GM20000 (cell line): ENCODE data around the gene CARD9.

Experiments used
- DNase-seq: peaks from one replicate; pipeline ENCODE4 v3.0.0; 2012; ENCODE audit warnings: low spot score
- TF ChIP-seq, protein P1 (sequence below): IDR thresholded peaks from 2 replicates; pipeline ENCODE4 v1.5.1; 2012; ENCODE audit warnings: mild to moderate bottlenecking, control low read depth; ENCODE audit errors: extremely low read depth, missing control alignments

The CARD9 gene

DNA sequence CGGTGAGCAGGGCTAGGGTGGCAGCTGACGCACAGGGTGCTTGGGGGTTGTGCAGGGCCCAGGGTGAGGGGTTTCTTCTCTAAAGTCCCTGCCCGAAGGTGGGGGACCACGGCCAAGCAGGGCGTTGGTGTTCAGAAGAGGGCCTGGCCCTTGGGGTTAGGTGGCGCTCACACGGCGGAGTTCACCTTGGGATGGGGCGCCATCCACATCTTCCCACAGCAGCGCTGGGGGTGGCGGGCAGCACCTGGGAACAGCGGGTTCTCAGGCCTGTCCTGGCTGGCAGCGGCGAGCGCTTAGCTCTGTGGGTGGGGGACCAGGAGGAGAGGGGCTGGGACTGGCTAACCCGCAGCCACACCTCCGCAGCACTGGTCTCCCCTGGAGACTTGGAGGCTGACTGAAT, 40.0 kb downstream of the CARD9 start:
- TF ChIP-seq, protein P1, sequence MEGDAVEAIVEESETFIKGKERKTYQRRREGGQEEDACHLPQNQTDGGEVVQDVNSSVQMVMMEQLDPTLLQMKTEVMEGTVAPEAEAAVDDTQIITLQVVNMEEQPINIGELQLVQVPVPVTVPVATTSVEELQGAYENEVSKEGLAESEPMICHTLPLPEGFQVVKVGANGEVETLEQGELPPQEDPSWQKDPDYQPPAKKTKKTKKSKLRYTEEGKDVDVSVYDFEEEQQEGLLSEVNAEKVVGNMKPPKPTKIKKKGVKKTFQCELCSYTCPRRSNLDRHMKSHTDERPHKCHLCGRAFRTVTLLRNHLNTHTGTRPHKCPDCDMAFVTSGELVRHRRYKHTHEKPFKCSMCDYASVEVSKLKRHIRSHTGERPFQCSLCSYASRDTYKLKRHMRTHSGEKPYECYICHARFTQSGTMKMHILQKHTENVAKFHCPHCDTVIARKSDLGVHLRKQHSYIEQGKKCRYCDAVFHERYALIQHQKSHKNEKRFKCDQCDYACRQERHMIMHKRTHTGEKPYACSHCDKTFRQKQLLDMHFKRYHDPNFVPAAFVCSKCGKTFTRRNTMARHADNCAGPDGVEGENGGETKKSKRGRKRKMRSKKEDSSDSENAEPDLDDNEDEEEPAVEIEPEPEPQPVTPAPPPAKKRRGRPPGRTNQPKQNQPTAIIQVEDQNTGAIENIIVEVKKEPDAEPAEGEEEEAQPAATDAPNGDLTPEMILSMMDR = no peak
- DNase-seq = no peak

DNA sequence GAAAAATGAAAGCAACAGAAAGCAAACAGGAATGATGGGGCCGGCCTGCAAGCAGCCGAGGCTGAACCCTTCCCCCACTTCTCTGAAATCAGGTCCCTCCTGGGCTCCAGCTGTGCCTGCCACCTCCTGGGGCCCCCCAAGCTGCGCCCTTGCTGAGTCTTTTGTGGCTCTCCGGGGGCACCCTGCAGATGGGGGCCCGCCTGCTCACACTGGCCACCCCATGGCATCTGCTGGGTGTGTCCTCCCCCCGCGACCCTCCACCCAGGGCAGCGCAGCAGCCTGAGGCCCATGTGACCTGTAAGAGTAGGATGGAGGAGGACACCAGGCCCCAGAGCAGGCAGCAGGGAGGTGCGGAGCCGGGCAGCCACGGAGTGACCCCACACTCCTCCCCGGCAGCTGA, 40.4 kb downstream of the CARD9 start:
- no peak for DNase-seq
- TF ChIP-seq, protein P1 = no peak

DNA sequence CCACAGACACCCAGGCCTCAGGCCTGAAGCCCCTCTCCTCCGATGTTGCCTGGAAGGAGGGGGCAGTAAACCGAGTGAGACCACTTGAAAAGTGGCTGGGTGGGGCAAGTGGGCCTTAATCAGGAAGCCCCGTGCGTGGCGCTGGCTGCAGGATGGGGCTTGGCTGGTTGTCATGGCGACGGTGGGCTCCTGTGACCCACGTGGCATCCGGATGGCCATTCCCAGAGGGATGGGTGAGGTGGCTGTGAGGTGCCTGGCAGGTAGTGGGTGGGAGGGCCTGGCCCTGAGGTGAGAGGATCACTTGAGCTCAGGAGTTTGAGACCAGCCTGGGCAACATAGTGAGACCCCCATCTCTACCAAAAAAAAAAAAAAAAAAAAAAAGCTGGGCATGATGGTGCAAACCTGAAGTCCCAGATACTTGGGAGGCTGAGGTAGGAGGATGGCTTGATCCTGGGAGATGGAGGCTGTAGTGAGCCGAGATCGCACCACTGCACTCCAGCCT, 40.9 kb downstream of the CARD9 start:
- DNase-seq = no peak
- TF ChIP-seq, protein P1 = no peak

DNA sequence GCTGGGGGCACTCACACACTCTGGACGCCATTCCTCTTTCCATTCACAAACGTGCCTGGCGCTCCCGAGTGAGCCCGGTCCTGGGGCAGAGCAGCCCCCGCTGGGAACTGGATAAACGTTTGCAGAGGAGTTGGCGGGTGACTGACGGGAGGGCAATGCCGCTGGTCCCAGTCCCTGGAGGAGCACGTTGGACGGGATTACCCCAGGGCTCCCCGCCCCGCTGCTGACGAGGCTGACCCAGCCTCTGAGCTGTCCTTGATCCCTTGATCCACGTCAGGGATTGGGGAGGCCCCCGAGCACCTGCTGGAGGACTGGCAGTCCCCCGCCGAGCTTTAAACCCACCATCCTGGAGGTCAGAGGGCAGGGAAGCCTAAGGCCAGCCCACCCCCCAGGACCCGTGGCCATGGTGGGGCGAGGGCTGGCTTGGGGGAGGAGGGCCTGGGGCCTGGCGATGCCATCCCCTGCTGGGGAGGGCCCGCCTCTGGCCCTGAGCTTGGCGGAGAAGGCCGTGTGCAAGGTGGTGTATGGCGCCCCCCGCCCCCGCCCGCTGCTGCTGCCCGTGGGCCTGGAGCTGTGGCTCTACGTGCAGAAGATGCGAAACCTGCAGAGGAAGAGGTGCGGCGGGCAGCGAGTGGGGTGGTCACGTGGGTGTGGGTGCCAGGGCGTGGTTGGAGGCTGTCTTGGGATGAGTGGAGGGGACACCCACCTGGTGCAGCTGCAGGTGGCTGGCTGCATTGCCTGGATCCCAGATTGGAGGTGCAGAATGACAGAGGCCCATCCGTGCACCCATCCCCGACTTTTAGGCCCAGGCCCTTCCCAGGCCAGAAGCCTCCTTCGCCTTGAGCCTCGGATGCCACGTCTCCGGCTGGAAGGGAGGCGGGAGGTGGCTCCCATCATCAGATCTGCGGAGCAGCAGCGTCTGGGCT, 41.6 kb downstream of the CARD9 start:
- TF ChIP-seq, protein P1 = no peak
- DNase-seq = no peak

DNA sequence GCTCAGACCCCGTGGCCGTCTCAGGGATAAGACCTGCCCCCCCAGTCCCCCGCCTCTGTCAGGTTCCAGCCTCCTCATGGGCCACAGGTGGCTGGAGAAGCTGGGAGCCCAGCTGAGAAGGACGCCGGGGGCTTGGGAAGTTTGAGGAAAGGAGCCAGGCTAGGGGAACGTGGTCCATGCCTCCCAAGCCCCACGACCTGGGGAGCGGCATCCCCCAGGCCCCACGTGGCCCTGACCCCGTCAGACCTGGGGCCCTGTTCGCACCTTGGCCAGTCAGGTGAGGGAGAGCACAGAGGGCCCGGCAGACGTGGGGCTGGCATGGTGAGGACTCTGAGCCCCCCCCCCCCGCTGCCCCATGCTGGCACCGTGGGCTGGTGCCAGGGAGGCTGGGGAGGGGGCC, 42.4 kb downstream of the CARD9 start:
- TF ChIP-seq, protein P1 = no peak
- DNase-seq = no peak

DNA sequence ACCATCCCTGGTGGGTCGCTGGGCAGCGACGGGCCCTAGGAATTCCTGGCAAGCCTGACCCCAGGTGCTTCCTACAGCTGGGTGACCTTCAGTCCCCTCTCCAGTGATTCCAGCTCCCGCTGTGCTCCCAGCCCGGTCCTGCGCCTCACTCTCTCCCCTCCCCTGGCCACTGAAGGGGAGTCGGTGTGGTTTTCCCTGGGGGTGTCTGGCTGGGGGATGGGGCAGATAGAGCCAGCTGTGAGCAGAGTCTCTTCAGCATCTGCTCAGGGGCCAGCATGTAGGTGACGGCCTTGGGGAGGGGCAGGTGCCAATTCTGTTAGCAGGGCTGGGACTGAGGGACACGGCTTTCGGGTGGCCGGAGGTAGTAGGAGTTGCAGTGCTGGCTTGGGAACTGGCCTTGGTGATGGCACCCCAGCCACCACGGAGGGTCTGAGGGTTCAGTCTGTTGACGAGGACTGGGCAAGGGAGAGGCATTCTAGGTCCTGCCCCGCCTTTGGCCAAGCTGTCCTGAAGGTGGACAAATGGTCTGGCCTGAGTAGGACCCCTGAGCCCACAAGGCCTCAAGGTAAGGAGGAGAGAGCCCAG, 43.0 kb downstream of the CARD9 start:
- TF ChIP-seq, protein P1 = no peak
- DNase-seq = no peak
